ENCODE measurements around the gene TMOD1. TPM values are rescaled to one million over a fixed set of nuclear protein-coding genes. Genes with fewer than 3 reads are reported as not detected.
A peak's percentile ranks its signal among the peaks of the same experiment; 100 is the strongest.

TMOD1 gene
- total RNA-seq, 1 experiment from 2014 or later = 3.0 TPM

DNA sequence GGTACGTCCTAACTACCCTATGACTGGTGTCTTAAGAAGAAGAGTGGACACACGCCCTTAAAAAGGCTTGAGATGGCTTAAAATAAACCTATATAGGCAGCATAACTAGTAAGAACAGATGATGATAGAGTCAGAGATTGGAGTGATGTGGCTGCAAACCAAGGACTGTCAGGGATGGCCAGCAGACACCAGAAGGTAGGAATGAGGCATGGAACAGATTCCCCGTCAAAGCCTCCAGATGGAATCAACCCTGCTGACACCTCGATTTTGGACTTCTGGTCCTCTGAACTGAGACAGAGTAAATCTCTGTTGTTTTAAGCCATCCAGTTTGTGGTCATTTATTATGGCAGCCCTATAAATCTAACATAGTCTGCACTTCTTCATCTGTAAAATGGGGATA is 7.4 kb downstream of the TMOD1 start:
- DNase-seq (ENCODE audit: low read depth, low spot score) = no peak
- in situ Hi-C loops (cut with HindIII; ENCODE audit: low pct_unique_long_range_greater_than_20kb, low sequenced_read_pairs) = no loop called here

DNA sequence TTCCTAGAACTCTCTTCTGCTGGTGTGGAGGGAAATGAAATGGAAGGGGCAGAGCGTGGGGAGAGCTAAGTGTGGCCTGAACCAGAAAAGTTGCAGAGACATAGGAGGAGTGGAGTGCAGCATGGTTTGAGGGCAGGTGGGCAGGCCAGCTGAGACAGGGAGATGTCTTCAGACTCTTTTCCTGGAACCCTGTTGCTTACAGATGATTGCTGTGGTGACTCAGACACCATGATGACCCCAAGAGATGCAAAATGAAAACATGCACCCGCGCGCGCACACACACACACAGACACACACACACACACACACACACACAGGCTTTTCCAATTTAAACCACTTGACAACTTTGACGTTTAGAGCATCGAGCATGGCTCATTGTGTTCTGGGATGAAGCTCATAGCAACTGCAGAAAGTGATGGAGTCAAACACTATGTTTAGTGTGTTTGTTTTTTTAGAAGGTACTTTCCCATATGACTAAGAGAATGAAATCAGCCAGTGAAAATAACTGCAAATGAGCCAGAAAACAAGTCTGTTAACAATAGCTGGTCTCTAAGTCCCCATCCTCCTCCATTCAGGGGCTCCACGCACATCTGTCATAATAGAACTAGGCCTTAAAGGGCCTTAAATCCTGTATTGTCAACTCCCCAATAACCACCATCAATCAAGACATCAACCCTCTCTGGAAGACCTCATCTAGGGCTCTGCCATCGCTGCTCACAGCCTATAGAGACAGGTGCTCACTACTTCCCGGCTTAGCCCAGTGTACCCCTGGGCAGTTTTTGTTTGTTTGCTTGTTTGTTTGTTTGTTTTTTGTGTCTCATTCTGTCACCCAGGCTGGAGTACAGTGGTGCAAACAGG is 9.6 kb downstream of the TMOD1 start:
- in situ Hi-C loops (cut with HindIII; ENCODE audit: low pct_unique_long_range_greater_than_20kb, low sequenced_read_pairs) = no loop called here
- no peak for DNase-seq (ENCODE audit: low read depth, low spot score)

DNA sequence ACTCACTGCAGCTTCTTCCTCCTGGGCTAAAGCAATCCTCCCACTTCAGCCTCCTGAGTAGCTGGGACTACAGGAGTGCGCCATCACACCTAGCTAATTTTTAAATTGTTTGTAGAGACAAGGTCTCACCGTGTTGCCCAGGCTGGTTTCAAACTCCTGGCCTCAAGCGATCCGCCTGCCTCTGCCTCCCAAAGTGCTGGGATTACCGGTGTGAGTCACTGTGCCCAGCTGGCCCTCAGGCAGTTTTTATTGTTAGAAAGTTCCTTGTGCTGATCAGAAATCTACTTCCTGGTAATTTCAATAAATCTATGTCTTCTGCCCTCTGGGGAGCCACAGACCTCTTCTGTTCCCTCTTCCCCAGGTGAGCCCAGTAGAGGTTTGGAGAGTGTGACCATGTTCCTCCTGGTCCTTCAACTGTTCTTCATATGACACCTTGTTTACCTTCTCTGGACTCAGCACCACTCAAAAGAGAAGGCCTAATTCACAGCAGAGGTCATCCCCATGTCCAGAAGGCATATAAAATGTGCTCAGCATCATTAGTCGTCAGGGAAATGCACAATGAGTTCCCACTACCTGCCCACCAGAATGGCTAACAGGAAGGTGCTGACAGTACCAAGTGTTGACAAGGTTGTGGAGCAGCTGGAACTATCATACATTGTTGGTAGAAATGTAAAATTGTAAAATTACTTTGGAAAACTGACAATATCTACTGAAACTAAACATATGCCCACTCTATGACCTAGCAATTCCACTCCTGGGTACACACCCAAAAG is 10.4 kb downstream of the TMOD1 start:
- DNase-seq (ENCODE audit: low read depth, low spot score) = no peak
- in situ Hi-C loops (cut with HindIII; ENCODE audit: low pct_unique_long_range_greater_than_20kb, low sequenced_read_pairs) = no loop called here

DNA sequence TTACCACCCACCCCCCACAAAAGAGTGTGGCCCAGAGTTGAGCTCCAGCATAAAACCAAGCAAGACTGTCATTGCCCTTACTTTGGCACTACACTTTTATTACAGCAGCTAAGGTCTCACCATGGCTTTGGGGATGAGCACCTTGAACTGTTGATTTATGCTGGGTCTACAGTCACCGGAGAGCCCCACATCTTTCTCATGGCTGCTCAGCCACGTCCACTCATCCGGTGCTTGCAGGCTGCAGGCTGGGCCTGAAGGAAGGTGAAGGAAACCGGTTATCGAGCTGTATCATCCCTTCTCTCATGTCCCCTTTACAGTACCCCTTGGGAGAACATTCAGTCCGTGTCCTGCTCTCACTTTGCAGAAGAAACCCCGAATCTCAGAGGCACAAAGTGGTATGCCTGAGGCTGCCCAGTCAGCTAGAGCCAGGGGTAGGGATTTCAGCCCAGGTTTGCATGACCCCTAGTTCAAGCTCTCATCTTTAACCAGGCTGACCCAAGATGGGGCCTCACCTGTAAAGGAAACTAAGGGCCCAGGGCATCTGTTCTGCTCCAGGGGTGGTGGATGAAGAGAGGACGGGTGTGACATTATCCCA is 11.6 kb downstream of the TMOD1 start:
- no peak for DNase-seq (ENCODE audit: low read depth, low spot score)
- in situ Hi-C loops (cut with HindIII; ENCODE audit: low pct_unique_long_range_greater_than_20kb, low sequenced_read_pairs) = no loop called here

DNA sequence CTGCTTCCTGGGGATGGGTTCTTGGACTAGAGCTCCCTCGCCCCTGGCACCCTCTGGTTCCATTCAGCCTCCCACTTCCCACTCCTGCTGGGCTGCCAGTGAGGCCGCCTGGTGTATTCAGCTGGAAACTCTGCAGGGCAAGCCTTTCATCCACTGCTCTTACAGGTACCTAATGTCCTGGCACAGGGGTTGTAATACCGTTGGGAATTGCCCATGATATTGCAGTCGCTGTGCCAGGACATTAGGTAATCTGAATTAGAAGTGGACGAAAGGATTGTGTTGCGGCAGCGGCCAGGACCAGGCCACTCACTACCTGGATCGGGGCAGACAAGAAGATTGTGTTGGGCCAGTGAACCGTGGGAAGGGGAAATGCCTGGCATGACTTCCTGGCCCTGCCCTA is 13.1 kb downstream of the TMOD1 start:
- in situ Hi-C loops (cut with HindIII; ENCODE audit: low pct_unique_long_range_greater_than_20kb, low sequenced_read_pairs) = no loop called here
- no peak for DNase-seq (ENCODE audit: low read depth, low spot score)

DNA sequence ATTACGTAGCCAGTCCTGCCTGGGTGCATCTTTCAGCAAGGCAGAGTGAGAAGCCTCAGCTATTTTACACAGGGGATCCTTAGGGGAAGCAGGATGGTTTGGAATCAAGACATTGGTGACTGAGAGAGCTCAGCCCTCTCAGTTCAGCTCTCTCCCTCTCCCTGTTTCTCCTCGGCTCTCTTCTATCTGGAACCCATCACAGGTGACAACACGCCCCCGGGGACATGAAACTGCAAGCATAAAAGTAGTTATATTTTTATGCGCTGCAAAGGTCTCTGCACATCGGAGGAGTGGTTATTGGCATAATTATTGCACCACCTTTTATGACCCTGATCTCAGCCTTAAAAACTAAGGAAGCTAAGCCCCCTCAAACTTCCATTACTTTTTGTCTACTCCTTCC is 14.2 kb downstream of the TMOD1 start:
- DNase-seq (ENCODE audit: low read depth, low spot score) = no peak
- in situ Hi-C loops (cut with HindIII; ENCODE audit: low pct_unique_long_range_greater_than_20kb, low sequenced_read_pairs) = no loop called here

DNA sequence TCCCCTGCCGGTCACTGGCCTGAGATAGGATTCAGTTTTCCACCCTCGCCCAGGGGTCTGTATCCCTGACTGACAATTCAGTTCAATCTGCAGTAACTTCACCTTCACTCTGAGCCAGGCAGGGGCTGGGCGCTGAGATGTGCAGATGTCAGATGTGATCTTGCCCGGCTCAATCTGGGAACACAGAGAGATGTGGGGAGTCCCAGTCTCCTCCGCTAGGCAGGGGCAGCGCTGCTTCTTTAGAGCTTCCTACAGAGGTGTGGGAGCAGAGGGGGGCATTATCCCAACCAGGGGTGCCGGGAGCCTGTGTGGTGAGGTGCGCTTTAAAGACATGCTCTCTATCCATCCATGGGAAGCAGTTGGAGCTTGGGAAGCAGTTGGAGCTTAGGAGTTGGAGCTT is 14.6 kb downstream of the TMOD1 start:
- in situ Hi-C loops (cut with HindIII; ENCODE audit: low pct_unique_long_range_greater_than_20kb, low sequenced_read_pairs) = no loop called here
- no peak for DNase-seq (ENCODE audit: low read depth, low spot score)

DNA sequence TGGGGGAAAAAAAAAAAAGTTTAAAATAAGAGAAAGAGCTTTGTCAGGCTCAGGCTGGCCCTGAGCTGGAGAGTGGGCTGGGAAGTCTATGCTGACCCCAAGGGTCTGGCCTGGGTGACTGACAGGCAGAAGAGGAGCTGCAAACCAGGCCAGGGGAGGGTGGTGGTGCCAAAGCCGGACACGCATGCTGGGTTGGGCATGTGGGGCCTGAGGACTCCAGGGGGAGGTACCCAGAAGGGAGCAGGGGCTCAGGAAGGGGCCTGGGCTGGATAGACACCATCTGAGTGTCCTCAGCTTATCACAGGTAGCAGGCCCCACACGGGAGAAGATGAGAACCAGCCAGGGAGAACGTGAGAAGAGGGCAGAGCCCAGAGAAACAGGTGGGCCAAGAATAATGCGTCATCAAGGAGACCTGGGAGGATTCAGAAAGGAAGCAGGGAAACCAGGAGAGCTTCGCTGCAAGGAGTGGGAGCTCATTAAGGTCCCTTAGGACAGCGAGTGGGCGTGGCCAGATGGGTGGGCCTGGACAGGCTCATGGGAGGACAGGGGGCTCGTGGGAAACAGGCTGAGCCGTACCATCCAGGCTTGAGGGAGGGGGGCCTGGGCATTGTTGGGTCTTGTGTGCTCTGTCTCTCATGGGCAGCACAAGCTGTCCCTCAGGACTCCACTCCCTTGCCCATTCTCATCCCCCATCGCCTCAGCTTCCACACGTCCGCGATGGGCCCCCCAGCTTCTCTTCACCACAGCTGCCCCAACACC is 16.0 kb downstream of the TMOD1 start:
- DNase-seq (ENCODE audit: low read depth, low spot score) = no peak
- in situ Hi-C loops (cut with HindIII; ENCODE audit: low pct_unique_long_range_greater_than_20kb, low sequenced_read_pairs) = no loop called here

DNA sequence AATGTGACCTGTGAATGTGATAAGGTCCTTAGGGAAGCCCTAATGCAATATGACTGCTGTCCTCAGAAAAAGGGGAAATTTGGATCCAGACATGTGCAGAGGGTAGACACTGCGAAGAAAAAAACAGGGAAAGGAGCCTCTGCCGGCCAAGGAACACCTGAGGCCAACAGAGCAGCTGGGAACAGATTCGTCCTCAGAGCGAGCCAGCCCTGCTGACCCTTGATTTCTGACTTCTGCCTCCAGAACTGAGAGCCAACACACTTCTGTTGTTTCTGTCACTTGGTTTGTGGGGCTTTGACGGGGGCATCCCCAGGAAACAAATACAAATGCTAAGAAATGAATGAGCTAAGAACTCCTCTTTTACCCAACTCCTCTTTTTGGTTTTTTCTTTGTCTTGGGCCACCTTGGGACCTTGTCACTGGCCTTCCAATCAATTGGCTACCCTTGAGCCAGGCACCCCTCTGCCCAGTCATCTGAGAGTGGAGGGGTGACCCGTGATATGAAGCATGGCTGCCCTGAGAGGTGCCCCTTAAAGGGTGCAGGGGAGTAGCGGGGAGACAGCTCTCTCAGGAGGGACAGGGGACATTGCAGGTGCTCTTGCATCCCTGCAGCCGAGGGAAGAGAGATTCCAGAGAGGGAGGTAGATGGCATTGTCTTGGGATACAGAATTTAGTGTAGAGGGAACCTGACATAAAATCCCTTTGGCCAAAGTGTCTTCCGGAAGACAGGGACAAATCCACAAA is 16.9 kb downstream of the TMOD1 start:
- in situ Hi-C loops (cut with HindIII; ENCODE audit: low pct_unique_long_range_greater_than_20kb, low sequenced_read_pairs) = no loop called here
- DNase-seq (ENCODE audit: low read depth, low spot score) = no peak

DNA sequence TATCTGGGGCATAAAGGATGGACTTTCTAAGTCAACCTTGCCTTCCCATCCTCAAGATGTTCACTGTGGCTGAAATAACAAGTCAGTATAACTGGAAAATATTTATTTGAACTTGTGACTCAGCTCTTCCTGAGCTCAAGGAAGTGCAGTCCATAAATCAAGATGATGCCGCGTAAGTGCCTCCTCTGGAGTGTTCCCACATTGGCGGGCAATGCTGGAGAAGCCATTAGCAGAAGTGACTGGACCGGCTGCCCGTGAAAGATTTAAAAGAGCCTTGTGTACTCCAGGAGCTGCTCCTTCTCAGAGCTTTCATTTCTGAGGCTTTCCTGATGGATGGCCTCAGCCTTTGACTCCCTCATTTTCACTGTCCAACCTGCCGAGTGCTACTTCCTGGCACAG is 17.4 kb downstream of the TMOD1 start:
- no peak for DNase-seq (ENCODE audit: low read depth, low spot score)
- in situ Hi-C loops (cut with HindIII; ENCODE audit: low pct_unique_long_range_greater_than_20kb, low sequenced_read_pairs) = no loop called here

DNA sequence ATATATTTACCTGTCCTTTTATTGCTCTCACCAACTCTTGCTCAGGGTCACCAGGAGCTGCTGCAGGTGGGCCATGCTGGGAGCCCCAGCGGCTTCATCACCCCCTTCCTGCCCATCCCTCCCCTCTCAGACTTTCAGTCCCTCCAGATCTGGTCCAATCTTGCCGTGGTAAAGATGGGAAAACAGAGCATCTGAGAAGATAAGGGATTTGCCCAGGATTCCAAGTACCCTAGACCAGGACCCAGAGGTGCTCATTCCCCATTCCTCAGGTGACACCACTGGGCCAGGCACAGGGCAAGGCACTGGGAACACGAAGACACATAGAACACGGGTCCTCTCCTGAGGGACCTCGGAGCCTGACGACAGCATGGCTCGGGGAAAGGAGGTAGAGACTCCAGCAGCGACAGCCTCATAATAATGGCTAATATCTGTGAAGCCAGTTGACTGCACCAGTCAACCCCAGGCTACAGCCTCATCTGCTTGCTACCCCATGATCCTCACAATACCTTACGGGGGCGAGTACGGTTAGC is 18.0 kb downstream of the TMOD1 start:
- in situ Hi-C loops (cut with HindIII; ENCODE audit: low pct_unique_long_range_greater_than_20kb, low sequenced_read_pairs) = no loop called here
- DNase-seq (ENCODE audit: low read depth, low spot score) = no peak

DNA sequence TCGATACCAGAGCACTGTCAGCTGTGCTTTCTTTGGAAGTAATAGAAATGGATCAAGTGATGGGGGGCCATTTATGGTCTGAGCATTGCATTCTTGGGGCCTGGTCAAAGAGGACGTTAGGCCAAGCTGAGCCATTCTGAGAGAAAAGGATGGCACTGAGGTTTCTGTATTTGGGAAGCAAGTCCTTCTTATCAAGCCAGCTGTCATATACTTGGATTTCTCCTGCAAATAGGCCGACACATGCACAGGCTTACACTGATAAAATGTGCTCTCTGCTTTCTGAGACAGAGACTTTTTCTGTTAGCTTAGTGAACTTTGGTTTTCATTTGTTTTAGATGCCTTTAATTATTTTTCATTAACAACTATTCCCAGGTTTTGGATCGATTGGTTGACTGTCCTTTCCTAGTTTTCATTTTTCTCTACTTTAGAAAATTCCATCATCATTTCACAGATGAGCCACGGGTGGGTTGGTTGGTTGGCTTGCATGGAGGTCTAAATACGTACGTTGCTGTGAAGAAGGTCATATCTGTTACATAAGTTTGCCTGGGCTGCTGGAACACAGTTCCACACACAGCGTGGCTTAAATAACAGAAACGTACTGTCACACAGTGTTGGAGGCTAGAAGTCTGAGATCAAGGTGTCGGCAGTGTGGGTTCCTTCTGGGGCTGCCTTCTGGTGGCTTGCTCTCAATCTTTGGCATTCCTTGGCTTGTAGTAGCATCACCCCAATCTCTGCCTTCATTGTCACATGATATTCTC is 20.3 kb downstream of the TMOD1 start:
- DNase-seq (ENCODE audit: low read depth, low spot score) = no peak
- in situ Hi-C loops (cut with HindIII; ENCODE audit: low pct_unique_long_range_greater_than_20kb, low sequenced_read_pairs) = no loop called here

DNA sequence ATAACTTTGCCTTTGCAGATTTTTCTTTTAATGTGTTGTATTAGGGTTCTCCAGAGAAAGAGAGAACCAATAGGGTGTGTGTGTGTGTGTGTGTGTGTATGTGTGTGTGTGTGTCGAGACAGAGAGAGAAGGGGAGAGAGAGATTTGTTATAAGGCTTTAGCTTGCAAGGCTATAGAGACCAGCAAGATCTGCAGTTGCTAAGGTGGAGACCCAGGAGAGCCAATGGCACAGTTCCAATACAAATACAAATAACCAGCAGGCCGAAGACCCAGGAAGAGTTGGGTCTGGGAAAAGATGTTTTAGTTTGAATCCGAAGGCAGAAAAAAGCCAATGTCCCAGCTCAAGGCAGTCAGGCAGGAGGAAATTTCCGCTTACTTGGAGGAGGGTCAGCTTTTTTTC is 23.0 kb downstream of the TMOD1 start:
- no peak for DNase-seq (ENCODE audit: low read depth, low spot score)
- in situ Hi-C loops (cut with HindIII; ENCODE audit: low pct_unique_long_range_greater_than_20kb, low sequenced_read_pairs) = no loop called here

DNA sequence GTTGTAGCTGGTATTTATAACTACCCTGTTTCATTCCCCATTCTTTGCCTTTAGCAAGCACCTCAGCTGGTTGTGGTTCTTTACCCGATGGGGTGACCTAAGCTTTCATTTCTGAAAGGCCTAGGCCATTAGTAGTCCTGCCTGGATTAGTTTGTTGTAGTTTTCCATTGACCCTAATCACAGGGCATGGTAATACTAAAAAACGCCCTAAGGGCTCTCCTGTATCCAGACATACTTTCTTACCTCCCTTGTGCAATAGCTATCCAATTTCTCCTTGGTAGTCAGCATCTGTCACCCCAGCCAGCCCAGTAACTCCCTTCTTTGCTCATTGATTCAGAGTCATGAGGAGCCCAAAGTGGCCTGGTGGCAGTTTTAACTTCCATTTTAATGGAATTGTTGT is 24.0 kb downstream of the TMOD1 start:
- in situ Hi-C loops (cut with HindIII; ENCODE audit: low pct_unique_long_range_greater_than_20kb, low sequenced_read_pairs) = no loop called here
- peak; percentile 20 for DNase-seq (ENCODE audit: low read depth, low spot score)

DNA sequence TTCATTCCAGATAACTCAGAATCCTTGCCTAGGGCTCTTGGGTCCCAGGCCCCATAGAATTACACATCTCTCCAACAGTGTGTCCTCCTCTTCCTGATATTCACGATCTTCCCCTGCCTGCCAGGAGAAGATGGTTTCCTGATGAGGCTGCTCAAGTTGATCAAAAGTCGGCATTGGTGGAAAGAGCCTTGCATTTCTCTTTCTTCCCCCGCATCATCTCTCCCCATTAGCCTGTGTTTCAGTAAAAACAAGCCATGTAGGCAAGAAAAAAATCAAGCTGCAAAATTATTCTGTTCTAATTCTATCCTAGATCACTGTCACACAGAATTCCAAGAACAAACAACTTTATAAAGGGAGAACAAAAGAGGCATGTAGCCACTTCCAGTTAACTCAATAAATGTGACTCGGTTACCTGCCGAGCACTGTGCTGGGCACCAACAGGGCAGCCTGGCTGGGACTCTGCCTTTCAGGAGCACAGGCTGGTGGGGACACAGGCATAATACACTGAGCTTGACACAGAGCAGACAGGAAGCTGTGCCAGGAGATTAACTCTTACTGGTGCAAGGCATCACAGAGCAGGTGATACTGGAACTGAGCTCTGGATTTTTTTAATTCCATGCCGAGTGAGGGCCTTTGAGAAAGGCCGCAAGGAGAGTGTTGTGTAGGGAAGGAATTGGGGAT is 25.6 kb downstream of the TMOD1 start:
- in situ Hi-C loops (cut with HindIII; ENCODE audit: low pct_unique_long_range_greater_than_20kb, low sequenced_read_pairs) = no loop called here

More for the DNA sequence above, 25.6 kb downstream of the TMOD1 start:
- no peak for DNase-seq (ENCODE audit: low read depth, low spot score)
